ENCODE data around the gene MIS12.

- TF ChIP-seq, protein P1, sequence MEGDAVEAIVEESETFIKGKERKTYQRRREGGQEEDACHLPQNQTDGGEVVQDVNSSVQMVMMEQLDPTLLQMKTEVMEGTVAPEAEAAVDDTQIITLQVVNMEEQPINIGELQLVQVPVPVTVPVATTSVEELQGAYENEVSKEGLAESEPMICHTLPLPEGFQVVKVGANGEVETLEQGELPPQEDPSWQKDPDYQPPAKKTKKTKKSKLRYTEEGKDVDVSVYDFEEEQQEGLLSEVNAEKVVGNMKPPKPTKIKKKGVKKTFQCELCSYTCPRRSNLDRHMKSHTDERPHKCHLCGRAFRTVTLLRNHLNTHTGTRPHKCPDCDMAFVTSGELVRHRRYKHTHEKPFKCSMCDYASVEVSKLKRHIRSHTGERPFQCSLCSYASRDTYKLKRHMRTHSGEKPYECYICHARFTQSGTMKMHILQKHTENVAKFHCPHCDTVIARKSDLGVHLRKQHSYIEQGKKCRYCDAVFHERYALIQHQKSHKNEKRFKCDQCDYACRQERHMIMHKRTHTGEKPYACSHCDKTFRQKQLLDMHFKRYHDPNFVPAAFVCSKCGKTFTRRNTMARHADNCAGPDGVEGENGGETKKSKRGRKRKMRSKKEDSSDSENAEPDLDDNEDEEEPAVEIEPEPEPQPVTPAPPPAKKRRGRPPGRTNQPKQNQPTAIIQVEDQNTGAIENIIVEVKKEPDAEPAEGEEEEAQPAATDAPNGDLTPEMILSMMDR (IDR thresholded peaks at IDR 0.05 in 4 of 5, conservative IDR thresholded peaks at IDR 0.05 in 1 of 5): peak; percentile 98 to 100 (median 99)
- TF ChIP-seq POLR2A (IDR thresholded peaks at IDR 0.05): peak; percentile 49 to 59
These were observed 47.5 kb upstream of the MIS12 start, which contains the start of gene C1QBP for GRCh38 chr17:5438716-5439445.
